Muscle layer of colon (tissue), 2 donors: ENCODE results near the gene HES1.
"Not testable (repeated sequence)": the region's sequence is repeated elsewhere in the genome, so short reads cannot be mapped to it uniquely, and the experiment has no call there.

Experiments
- H3K27ac ChIP-seq: one replicate; pipeline ENCODE4 v1.7.0; 2013; ENCODE audit warnings: low read depth, mild to moderate bottlenecking, low read length, moderate library complexity
- H3K27me3 ChIP-seq, 2 donors: one replicate each; pipeline ENCODE4 v1.7.0; 2013; ENCODE audit warnings: low read length in 2 of 2, mild to moderate bottlenecking in 2 of 2; ENCODE audit not compliant: insufficient read depth in 2 of 2, control insufficient read depth in 1 of 2
- H3K36me3 ChIP-seq: one replicate; pipeline ENCODE4 v1.7.0; 2013; ENCODE audit warnings: mild to moderate bottlenecking, low read length; ENCODE audit not compliant: insufficient read depth
- H3K4me1 ChIP-seq: one replicate; pipeline ENCODE4 v1.7.0; 2013; ENCODE audit warnings: mild to moderate bottlenecking, low read length; ENCODE audit not compliant: insufficient read depth
- H3K4me3 ChIP-seq, 2 donors: one replicate each; pipeline ENCODE4 v1.7.0; 2013; ENCODE audit warnings: low read length in 2 of 2, low read depth in 1 of 2, mild to moderate bottlenecking in 1 of 2, moderate library complexity in 1 of 2
- H3K9ac ChIP-seq: one replicate; pipeline ENCODE4 v1.7.0; 2013; ENCODE audit warnings: low read length
- H3K9me3 ChIP-seq: one replicate; pipeline ENCODE4 v1.7.0; 2013; ENCODE audit warnings: mild to moderate bottlenecking, low read length
- donor health status: abdominal sarcoma.
- donor health status: Adenocarcinoma of cecum.

The HES1 gene

GRCh38 chr3:194150935-194151302, 15.0 kb downstream of the HES1 start:
- not testable (repeated sequence) for H3K9me3 ChIP-seq, H3K27me3 ChIP-seq, H3K27ac ChIP-seq, H3K36me3 ChIP-seq, H3K4me1 ChIP-seq, H3K4me3 ChIP-seq, H3K9ac ChIP-seq

- no peaks in the 10 kb centered on the region for H3K27me3 ChIP-seq
- H3K9me3 ChIP-seq: no peaks in the 10 kb centered on the region
- no peaks in the 10 kb centered on the region for H3K4me1 ChIP-seq
- H3K27ac ChIP-seq: no peak overlapping the region
- no peak overlapping the region for H3K4me3 ChIP-seq
- no peaks in the 10 kb centered on the region for H3K36me3 ChIP-seq
- H3K9ac ChIP-seq: no peak overlapping the region
Observed at GRCh38 chr3:194154346-194154745, 18.4 kb downstream of the HES1 start.

GRCh38 chr3:194156095-194156494, 20.1 kb downstream of the HES1 start:
- Histone ChIP-seq H3K9me3 (no peaks in the 10 kb centered on the region), H3K27me3 (no peaks in the 10 kb centered on the region), H3K4me3 (no peak overlapping the region), H3K27ac (no peak overlapping the region), H3K9ac (no peak overlapping the region), H3K4me1 (no peaks in the 10 kb centered on the region), H3K36me3 (no peaks in the 10 kb centered on the region)

- Histone ChIP-seq H3K36me3 (no peaks in the 10 kb centered on the region), H3K27ac (no peak overlapping the region), H3K4me1 (no peaks in the 10 kb centered on the region), H3K9ac (no peak overlapping the region), H3K4me3 (no peak overlapping the region), H3K27me3 (no peaks in the 10 kb centered on the region), H3K9me3 (no peaks in the 10 kb centered on the region)
Observed at GRCh38 chr3:194158942-194159439, 23.0 kb downstream of the HES1 start.

GRCh38 chr3:194160158-194160557, 24.2 kb downstream of the HES1 start:
- Histone ChIP-seq H3K27me3 (no peaks in the 10 kb centered on the region), H3K27ac (no peak overlapping the region), H3K36me3 (no peaks in the 10 kb centered on the region), H3K4me1 (no peaks in the 10 kb centered on the region), H3K9ac (no peak overlapping the region), H3K4me3 (no peak overlapping the region), H3K9me3 (no peaks in the 10 kb centered on the region)

- H3K27ac ChIP-seq: no peak overlapping the region
- no peak overlapping the region for H3K9ac ChIP-seq
- no peak overlapping the region for H3K4me3 ChIP-seq
- no peaks in the 10 kb centered on the region for H3K9me3 ChIP-seq
- H3K27me3 ChIP-seq: no peaks in the 10 kb centered on the region
- H3K36me3 ChIP-seq: no peaks in the 10 kb centered on the region
- H3K4me1 ChIP-seq: peaks cover 2% of the 10 kb centered on the region
Observed at GRCh38 chr3:194161131-194162045, 25.4 kb downstream of the HES1 start.

- no peaks in the 10 kb centered on the region for H3K9me3 ChIP-seq
- no peak overlapping the region for H3K27ac ChIP-seq
- no peak overlapping the region for H3K9ac ChIP-seq
- peaks cover 5% of the 10 kb centered on the region for H3K4me1 ChIP-seq
- no peaks in the 10 kb centered on the region for H3K27me3 ChIP-seq
- H3K4me3 ChIP-seq: no peak overlapping the region
- no peaks in the 10 kb centered on the region for H3K36me3 ChIP-seq
Observed at GRCh38 chr3:194162070-194162678, 26.2 kb downstream of the HES1 start.

GRCh38 chr3:194162817-194163584, 27.1 kb downstream of the HES1 start:
- Histone ChIP-seq H3K4me1 (peaks cover 5% of the 10 kb centered on the region), H3K27me3 (no peaks in the 10 kb centered on the region), H3K9me3 (no peaks in the 10 kb centered on the region)

GRCh38 chr3:194163697-194164096, 27.7 kb downstream of the HES1 start:
- no peak overlapping the region for H3K27ac ChIP-seq
- peaks cover 5% of the 10 kb centered on the region for H3K4me1 ChIP-seq
- H3K9me3 ChIP-seq: no peaks in the 10 kb centered on the region
- H3K27me3 ChIP-seq: no peaks in the 10 kb centered on the region
- H3K9ac ChIP-seq: no peak overlapping the region
- H3K36me3 ChIP-seq: no peaks in the 10 kb centered on the region
- no peak overlapping the region for H3K4me3 ChIP-seq

More at GRCh38 chr3:194162817-194163584, 27.1 kb downstream of the HES1 start:
- Histone ChIP-seq H3K9ac (no peak overlapping the region), H3K4me3 (no peak overlapping the region), H3K27ac (no peak overlapping the region), H3K36me3 (no peaks in the 10 kb centered on the region)

GRCh38 chr3:194164861-194165260, 28.9 kb downstream of the HES1 start:
- Histone ChIP-seq H3K4me1 (peaks cover 5% of the 10 kb centered on the region), H3K27ac (no peak overlapping the region), H3K27me3 (no peaks in the 10 kb centered on the region), H3K9me3 (no peaks in the 10 kb centered on the region), H3K9ac (no peak overlapping the region), H3K36me3 (no peaks in the 10 kb centered on the region), H3K4me3 (no peak overlapping the region)

GRCh38 chr3:194165271-194166018, 29.5 kb downstream of the HES1 start:
- Histone ChIP-seq H3K27ac (no peak overlapping the region), H3K9ac (no peak overlapping the region), H3K4me1 (peaks cover 5% of the 10 kb centered on the region), H3K36me3 (no peaks in the 10 kb centered on the region), H3K4me3 (no peak overlapping the region), H3K9me3 (no peaks in the 10 kb centered on the region), H3K27me3 (no peaks in the 10 kb centered on the region)
